HCT116 (cell line): ENCODE data around the gene ARHGAP8. TPM values are rescaled to one million over a fixed set of nuclear protein-coding genes. Genes with fewer than 3 reads are reported as not detected.

Experiments
- ATAC-seq: fragments of 200-7000 bp; cut with Tn5 transposase; 2 replicates; pipeline ENCODE4 v1.9.1; 2020; ENCODE audit warnings: mild to moderate bottlenecking, moderate library complexity
- BruUV-seq: library from RNA; stranded (reverse); fragments of 400-500 nt; replicated peaks from 2 replicates; lab custom pipeline; 2021; lab: Mats Ljungman, UMichigan
- CTCF ChIA-PET: fragments of 300-600 bp; sonication (Branson Sonifier 250); formaldehyde crosslinking; loops from one replicate; lab custom pipeline; 2021; ENCODE audit warnings: antibody characterized with exemption; lab: Charles Lee
- POLR2A ChIA-PET: fragments of 300-600, 350-600 bp; sonication (Branson Sonifier 250); formaldehyde crosslinking; loops from one replicate; lab custom pipeline; 2021; ENCODE audit warnings: antibody characterized with exemption; lab: Charles Lee
- RAD21 ChIA-PET, 2 experiments: fragments of 300-600 bp; sonication (Branson Sonifier 250); formaldehyde crosslinking; loops; one replicate each; lab custom pipeline; 2023; ENCODE audit warnings: low total read pairs in 2 of 2; ENCODE audit not compliant: uncharacterized antibody in 2 of 2, unreplicated experiment in 2 of 2, low non-redundant PET in 1 of 2; lab: Charles Lee
- DNase-seq: peaks from one replicate; pipeline ENCODE4 v3.0.0-alpha.2; 2010; ENCODE audit warnings: low read depth, low spot score
- H2AFZ ChIP-seq: fragments of 200-600 bp; shearing (Covaris generic), sonication (generic); 2 replicates; pipeline ENCODE4 v1.6.1; 2017; ENCODE audit warnings: low read depth, mixed run types, mixed read lengths, antibody characterized with exemption, low read length; ENCODE audit not compliant: poor library complexity, severe bottlenecking
- H3K27ac ChIP-seq: 2 replicates; pipeline ENCODE4 v1.5.1; 2012; ENCODE audit warnings: low read depth, low read length
- H3K27me3 ChIP-seq: fragments of 200-600 bp; sonication (generic); 2 replicates; pipeline ENCODE4 v1.6.1; 2016; ENCODE audit warnings: mixed run types, low read length, mixed read lengths; ENCODE audit not compliant: insufficient read depth
- H3K36me3 ChIP-seq, 2 experiments: fragments of 200-500 bp in 1 of 2; fragments of 200-600 bp in 1 of 2; sonication (Bioruptor generic) in 1 of 2; sonication (generic) in 1 of 2; 2 replicates each; pipeline versions ENCODE4 v1.5.1 to v1.6.1; 2014 to 2016; ENCODE audit warnings: low read length in 2 of 2, inconsistent platforms in 1 of 2, mixed read lengths in 1 of 2, mixed run types in 1 of 2; ENCODE audit not compliant: insufficient read depth in 2 of 2, control insufficient read depth in 1 of 2
- H3K4me1 ChIP-seq, 2 experiments: fragments of 200-600 bp in 1 of 2; sonication (generic) in 1 of 2; 2 replicates each; pipeline versions ENCODE4 v1.5.1 to v1.6.1; 2012 to 2017; ENCODE audit warnings: low read length in 2 of 2, inconsistent platforms in 1 of 2, mild to moderate bottlenecking in 1 of 2, mixed read lengths in 1 of 2, mixed run types in 1 of 2, moderate library complexity in 1 of 2; ENCODE audit not compliant: insufficient read depth in 2 of 2, control insufficient read depth in 1 of 2
- H3K4me2 ChIP-seq: fragments of 200-600 bp; sonication (generic); 2 replicates; pipeline ENCODE4 v1.6.1; 2017; ENCODE audit warnings: mixed run types, low read length, mixed read lengths
- H3K4me3 ChIP-seq, 2 experiments: fragments of 200-600 bp in 1 of 2; sonication (generic) in 1 of 2; replicated peaks in 1 of 2; 2 replicates each; pipeline ENCODE4 v1.5.1; 2011 to 2016; ENCODE audit warnings: low read length in 2 of 2, control low read depth in 1 of 2, low read depth in 1 of 2, mild to moderate bottlenecking in 1 of 2, mixed read lengths in 1 of 2, mixed run types in 1 of 2
- H3K79me2 ChIP-seq: fragments of 200-600 bp; sonication (generic); 2 replicates; pipeline ENCODE4 v1.6.1; 2017; ENCODE audit warnings: mild to moderate bottlenecking, mixed run types, low read length, moderate library complexity, mixed read lengths; ENCODE audit not compliant: insufficient read depth
- H3K9ac ChIP-seq: fragments of 200-600 bp; sonication (generic); 2 replicates; pipeline ENCODE4 v1.6.1; 2016; ENCODE audit warnings: low read length, mixed read lengths
- H3K9me2 ChIP-seq: fragments of 200-600 bp; sonication (generic), shearing (Covaris generic); 2 replicates; pipeline ENCODE4 v1.6.1; 2017; ENCODE audit warnings: mixed run types, mild to moderate bottlenecking, moderate library complexity; ENCODE audit not compliant: insufficient read depth
- H3K9me3 ChIP-seq, 2 experiments: fragments of 200-500 bp in 1 of 2; fragments of 200-600 bp in 1 of 2; sonication (Bioruptor generic) in 1 of 2; sonication (generic) in 1 of 2; 2 replicates each; pipeline ENCODE4 v1.6.1; 2014 to 2017; ENCODE audit warnings: low read length in 2 of 2, mixed read lengths in 2 of 2, inconsistent platforms in 1 of 2, low read depth in 1 of 2, mild to moderate bottlenecking in 1 of 2, mixed run types in 1 of 2, moderate library complexity in 1 of 2; ENCODE audit not compliant: control insufficient read depth in 1 of 2, insufficient read depth in 1 of 2
- H4K20me1 ChIP-seq: fragments of 200-600 bp; sonication (generic), shearing (Covaris generic); 2 replicates; pipeline ENCODE4 v1.6.1; 2017; ENCODE audit warnings: mixed run types, mild to moderate bottlenecking, moderate library complexity; ENCODE audit not compliant: insufficient read depth
- CEBPB ChIP-seq: IDR thresholded peaks from 2 replicates; pipeline ENCODE4 v1.6.1; 2012; ENCODE audit warnings: low read depth
- EGR1 ChIP-seq: IDR thresholded peaks from 2 replicates; pipeline ENCODE4 v1.6.1; 2012; ENCODE audit warnings: low read depth
- EZH2 ChIP-seq: fragments of 200-600 bp; sonication (generic); IDR thresholded peaks from 2 replicates; pipeline ENCODE4 v1.6.1; 2017; ENCODE audit warnings: antibody characterized with exemption, mixed run types
- EZH2phosphoT487 ChIP-seq: fragments of 200-600 bp; IDR thresholded peaks from 2 replicates; pipeline ENCODE4 v1.6.1; 2018; ENCODE audit warnings: antibody characterized with exemption, borderline replicate concordance
- FOSL1 ChIP-seq: IDR thresholded peaks from 2 replicates; pipeline ENCODE4 v1.6.1; 2012; ENCODE audit warnings: low read depth
- POLR2A ChIP-seq: IDR thresholded peaks from 2 replicates; pipeline ENCODE4 v1.7.0; 2011; ENCODE audit warnings: borderline replicate concordance; ENCODE audit not compliant: insufficient read depth, insufficient read length; ENCODE audit errors: extremely low read depth
- RAD21 ChIP-seq: IDR thresholded peaks from 2 replicates; pipeline ENCODE4 v1.6.1; 2012; ENCODE audit warnings: low read depth, mild to moderate bottlenecking
- SIN3A ChIP-seq: IDR thresholded peaks from 2 replicates; pipeline ENCODE4 v1.6.1; 2012; ENCODE audit warnings: low read depth
- SP1 ChIP-seq: IDR thresholded peaks from 2 replicates; pipeline ENCODE4 v1.6.1; 2012; ENCODE audit warnings: low read depth
- TCF7L2 ChIP-seq: IDR thresholded peaks from 2 replicates; pipeline ENCODE4 v1.7.0; 2011; ENCODE audit warnings: borderline replicate concordance, inconsistent platforms; ENCODE audit not compliant: insufficient read depth, insufficient read length; ENCODE audit errors: extremely low read depth
- intact Hi-C: fragments of 100-400 bp; cut with micrococcal nuclease; formaldehyde crosslinking; loops from 2 replicates; pipeline ENCODE4 v1.10.0; 2022
- total RNA-seq: library from RNA; stranded (reverse); gene quantifications from one replicate; pipeline ENCODE4 v1.2.1, GENCODE V29; 2021; ENCODE audit not compliant: unreplicated experiment
- TF ChIP-seq, protein P1 (sequence below), 3 experiments: fragments of 200-600 bp in 1 of 3; sonication (generic) in 1 of 3; IDR thresholded peaks in 2 of 3; conservative IDR thresholded peaks in 1 of 3; 2 replicates each; pipeline ENCODE4 v1.5.1; 2012 to 2017; ENCODE audit warnings: low read depth in 2 of 3, low read length in 2 of 3, antibody characterized with exemption in 1 of 3, borderline replicate concordance in 1 of 3, control low read depth in 1 of 3, mild to moderate bottlenecking in 1 of 3, mixed read lengths in 1 of 3, mixed run types in 1 of 3, moderate library complexity in 1 of 3; ENCODE audit not compliant: insufficient read depth in 1 of 3
- TF ChIP-seq, protein P2 (sequence below): IDR thresholded peaks from 2 replicates; pipeline ENCODE4 v1.6.1; 2012; ENCODE audit warnings: low read depth
- TF ChIP-seq, protein P3 (sequence below): IDR thresholded peaks from 2 replicates; pipeline ENCODE4 v1.6.1; 2011; ENCODE audit warnings: mild to moderate bottlenecking, low read length, moderate library complexity; ENCODE audit not compliant: insufficient replicate concordance; ENCODE audit errors: extremely low read depth
- TF ChIP-seq, protein P4 (sequence below): IDR thresholded peaks from 2 replicates; pipeline ENCODE4 v1.6.1; 2012

Gene ARHGAP8
- total RNA-seq, 1 experiment from 2014 or later = 67.5 TPM

DNA sequence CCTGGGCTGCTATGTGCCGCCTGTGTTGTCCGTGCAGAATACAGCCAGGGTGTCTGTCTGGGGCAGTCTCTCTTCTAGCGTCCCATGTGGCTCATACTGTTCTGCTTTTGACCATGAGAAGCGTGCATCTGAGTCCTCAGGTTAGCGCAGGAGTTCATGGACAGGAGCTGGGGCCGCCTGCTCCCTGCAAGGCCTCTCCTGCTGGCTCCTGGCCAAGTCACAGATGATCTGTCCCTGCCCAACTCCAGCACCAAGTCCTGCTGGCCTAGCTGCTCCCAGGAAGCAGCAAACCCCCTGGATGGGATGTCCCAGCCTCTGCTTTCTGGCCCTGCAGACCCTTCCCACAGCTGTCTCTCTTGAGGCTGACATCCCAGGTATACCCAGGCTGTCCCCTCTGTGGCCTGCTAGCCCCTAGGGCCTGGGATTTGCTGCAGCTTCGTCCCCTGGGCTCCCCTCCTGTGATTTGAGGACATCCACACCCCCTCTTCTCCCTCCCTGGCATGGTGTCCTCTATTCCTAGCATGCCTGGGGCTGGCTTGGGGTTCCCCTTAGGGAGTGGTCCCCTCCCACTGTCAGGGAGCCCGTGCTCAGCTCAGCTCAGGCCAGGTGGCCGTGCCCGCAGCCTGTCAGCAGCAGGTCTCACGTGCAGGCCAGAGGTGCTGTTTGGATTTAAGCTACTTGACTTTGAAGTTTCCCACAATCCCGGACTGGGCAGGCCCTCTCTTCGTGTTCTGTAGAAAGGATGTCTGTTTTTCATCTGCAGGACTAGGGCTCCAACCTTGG is 32.6 kb upstream of the ARHGAP8 start:
- Histone ChIP-seq H3K4me1 (no peaks in the 10 kb centered on the region; a peak in 1 of 4 replicates), H3K36me3 (0 out of 4 replicates have a peak, but pooled peaks cover 0 to 3% of the 10 kb centered on the region in 2 experiments), H3K9me3 (no peaks in the 10 kb centered on the region), H3K9ac (no peak overlapping the region), H4K20me1 (no peaks in the 10 kb centered on the region), H3K27ac (no peak overlapping the region), H3K79me2 (0 out of 2 replicates have a peak, but pooled peaks cover 3% of the 10 kb centered on the region), H3K9me2 (no peaks in the 10 kb centered on the region), H3K27me3 (no peaks in the 10 kb centered on the region), H3K4me3 (no peak overlapping the region), H3K4me2 (no peak overlapping the region), H2AFZ (no peak overlapping the region)
- no TSS peak for BruUV-seq
- ChIA-PET POLR2A (no interaction called here), RAD21 (no interaction called here), CTCF (no interaction called here)
- intact Hi-C loops = no loop called here
- TF ChIP-seq, protein P1, sequence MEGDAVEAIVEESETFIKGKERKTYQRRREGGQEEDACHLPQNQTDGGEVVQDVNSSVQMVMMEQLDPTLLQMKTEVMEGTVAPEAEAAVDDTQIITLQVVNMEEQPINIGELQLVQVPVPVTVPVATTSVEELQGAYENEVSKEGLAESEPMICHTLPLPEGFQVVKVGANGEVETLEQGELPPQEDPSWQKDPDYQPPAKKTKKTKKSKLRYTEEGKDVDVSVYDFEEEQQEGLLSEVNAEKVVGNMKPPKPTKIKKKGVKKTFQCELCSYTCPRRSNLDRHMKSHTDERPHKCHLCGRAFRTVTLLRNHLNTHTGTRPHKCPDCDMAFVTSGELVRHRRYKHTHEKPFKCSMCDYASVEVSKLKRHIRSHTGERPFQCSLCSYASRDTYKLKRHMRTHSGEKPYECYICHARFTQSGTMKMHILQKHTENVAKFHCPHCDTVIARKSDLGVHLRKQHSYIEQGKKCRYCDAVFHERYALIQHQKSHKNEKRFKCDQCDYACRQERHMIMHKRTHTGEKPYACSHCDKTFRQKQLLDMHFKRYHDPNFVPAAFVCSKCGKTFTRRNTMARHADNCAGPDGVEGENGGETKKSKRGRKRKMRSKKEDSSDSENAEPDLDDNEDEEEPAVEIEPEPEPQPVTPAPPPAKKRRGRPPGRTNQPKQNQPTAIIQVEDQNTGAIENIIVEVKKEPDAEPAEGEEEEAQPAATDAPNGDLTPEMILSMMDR (IDR thresholded peaks at IDR 0.05 in 2 of 3, conservative IDR thresholded peaks at IDR 0.05 in 1 of 3; ENCODE audit: borderline replicate concordance in 1 of 3, insufficient read depth in 1 of 3, low read depth in 2 of 3, low read length in 2 of 3) = no peak
- TF ChIP-seq EZH2 = no peak
- no peak for TF ChIP-seq FOSL1
- TF ChIP-seq EZH2phosphoT487 = no peak
- TF ChIP-seq POLR2A = no peak
- TF ChIP-seq, protein P2, sequence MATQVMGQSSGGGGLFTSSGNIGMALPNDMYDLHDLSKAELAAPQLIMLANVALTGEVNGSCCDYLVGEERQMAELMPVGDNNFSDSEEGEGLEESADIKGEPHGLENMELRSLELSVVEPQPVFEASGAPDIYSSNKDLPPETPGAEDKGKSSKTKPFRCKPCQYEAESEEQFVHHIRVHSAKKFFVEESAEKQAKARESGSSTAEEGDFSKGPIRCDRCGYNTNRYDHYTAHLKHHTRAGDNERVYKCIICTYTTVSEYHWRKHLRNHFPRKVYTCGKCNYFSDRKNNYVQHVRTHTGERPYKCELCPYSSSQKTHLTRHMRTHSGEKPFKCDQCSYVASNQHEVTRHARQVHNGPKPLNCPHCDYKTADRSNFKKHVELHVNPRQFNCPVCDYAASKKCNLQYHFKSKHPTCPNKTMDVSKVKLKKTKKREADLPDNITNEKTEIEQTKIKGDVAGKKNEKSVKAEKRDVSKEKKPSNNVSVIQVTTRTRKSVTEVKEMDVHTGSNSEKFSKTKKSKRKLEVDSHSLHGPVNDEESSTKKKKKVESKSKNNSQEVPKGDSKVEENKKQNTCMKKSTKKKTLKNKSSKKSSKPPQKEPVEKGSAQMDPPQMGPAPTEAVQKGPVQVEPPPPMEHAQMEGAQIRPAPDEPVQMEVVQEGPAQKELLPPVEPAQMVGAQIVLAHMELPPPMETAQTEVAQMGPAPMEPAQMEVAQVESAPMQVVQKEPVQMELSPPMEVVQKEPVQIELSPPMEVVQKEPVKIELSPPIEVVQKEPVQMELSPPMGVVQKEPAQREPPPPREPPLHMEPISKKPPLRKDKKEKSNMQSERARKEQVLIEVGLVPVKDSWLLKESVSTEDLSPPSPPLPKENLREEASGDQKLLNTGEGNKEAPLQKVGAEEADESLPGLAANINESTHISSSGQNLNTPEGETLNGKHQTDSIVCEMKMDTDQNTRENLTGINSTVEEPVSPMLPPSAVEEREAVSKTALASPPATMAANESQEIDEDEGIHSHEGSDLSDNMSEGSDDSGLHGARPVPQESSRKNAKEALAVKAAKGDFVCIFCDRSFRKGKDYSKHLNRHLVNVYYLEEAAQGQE = no peak
- no peak for TF ChIP-seq EGR1
- TF ChIP-seq SIN3A = no peak
- TF ChIP-seq, protein P3, sequence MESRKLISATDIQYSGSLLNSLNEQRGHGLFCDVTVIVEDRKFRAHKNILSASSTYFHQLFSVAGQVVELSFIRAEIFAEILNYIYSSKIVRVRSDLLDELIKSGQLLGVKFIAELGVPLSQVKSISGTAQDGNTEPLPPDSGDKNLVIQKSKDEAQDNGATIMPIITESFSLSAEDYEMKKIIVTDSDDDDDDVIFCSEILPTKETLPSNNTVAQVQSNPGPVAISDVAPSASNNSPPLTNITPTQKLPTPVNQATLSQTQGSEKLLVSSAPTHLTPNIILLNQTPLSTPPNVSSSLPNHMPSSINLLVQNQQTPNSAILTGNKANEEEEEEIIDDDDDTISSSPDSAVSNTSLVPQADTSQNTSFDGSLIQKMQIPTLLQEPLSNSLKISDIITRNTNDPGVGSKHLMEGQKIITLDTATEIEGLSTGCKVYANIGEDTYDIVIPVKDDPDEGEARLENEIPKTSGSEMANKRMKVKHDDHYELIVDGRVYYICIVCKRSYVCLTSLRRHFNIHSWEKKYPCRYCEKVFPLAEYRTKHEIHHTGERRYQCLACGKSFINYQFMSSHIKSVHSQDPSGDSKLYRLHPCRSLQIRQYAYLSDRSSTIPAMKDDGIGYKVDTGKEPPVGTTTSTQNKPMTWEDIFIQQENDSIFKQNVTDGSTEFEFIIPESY = no peak
- TF ChIP-seq SP1 = no peak
- TF ChIP-seq, protein P4, sequence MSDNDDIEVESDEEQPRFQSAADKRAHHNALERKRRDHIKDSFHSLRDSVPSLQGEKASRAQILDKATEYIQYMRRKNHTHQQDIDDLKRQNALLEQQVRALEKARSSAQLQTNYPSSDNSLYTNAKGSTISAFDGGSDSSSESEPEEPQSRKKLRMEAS = no peak
- no peak for TF ChIP-seq TCF7L2
- no peak for TF ChIP-seq RAD21
- TF ChIP-seq CEBPB = no peak
- DNase-seq = no peak
- no peak for ATAC-seq
